Testis (tissue), 3 donors: Measurements from ENCODE around the gene MAN1A2. TPM values are rescaled to one million over a fixed set of nuclear protein-coding genes. Genes with fewer than 3 reads are reported as not detected.

Source experiments
- DNase-seq: peaks from one replicate; pipeline ENCODE4 v3.0.0-alpha.2; 2019
- H3K27ac ChIP-seq, 2 donors: fragments of 200-600 bp; sonication (generic); one replicate each; pipeline ENCODE4 v1.5.1; 2019
- H3K27me3 ChIP-seq: fragments of 200-600 bp; sonication (generic); one replicate; pipeline ENCODE4 v1.5.1; 2019
- H3K36me3 ChIP-seq: fragments of 200-600 bp; sonication (generic); one replicate; pipeline ENCODE4 v1.5.1; 2017; ENCODE audit warnings: low read depth; ENCODE audit errors: missing control alignments
- H3K4me1 ChIP-seq: fragments of 200-600 bp; sonication (generic); one replicate; pipeline ENCODE4 v1.5.1; 2019
- H3K4me3 ChIP-seq, 2 donors: fragments of 200-600 bp; sonication (generic); one replicate each; pipeline ENCODE4 v1.5.1; 2017 to 2019
- H3K9me3 ChIP-seq: fragments of 200-600 bp; sonication (generic); one replicate; pipeline ENCODE4 v1.5.1; 2017
- CTCF ChIP-seq, 3 experiments: fragments of 450-650 bp in 2 of 3; fragments of 200-600 bp in 1 of 3; sonication (generic) in 1 of 3; IDR thresholded peaks; one replicate each; pipeline ENCODE4 v1.5.1; 2016 to 2019; ENCODE audit warnings: antibody characterized with exemption in 3 of 3, mild to moderate bottlenecking in 2 of 3, moderate library complexity in 1 of 3
- POLR2A ChIP-seq: fragments of 450-650 bp; IDR thresholded peaks from one replicate; pipeline ENCODE4 v1.6.1; 2017; ENCODE audit warnings: antibody characterized with exemption, mild to moderate bottlenecking, moderate library complexity
- WGBS, 2 donors: methylation state at CpG; one replicate each; pipeline ENCODE4 v1.1.5; 2018; 5-methylcytosine and 5-hydroxymethylcytosine counted together
- intact Hi-C: fragments of 100-400 bp; cut with DNase I; formaldehyde crosslinking; loops from one replicate; pipeline ENCODE4 v1.15.1; 2023; ENCODE audit warnings: low total_unique reads
- polyA plus RNA-seq: library from polyadenylated mRNA; stranded (reverse); fragments of 350-450 nt; fragmentation: Illumina TruSeq; extraction: RNeasy Lipid Tissue Mini Kit (QIAGEN cat#74804); gene quantifications from one replicate; pipeline ENCODE4 v1.2.3, GENCODE V29; 2014; ENCODE audit warnings: low read depth, low replicate concordance; ENCODE audit not compliant: insufficient read depth
- total RNA-seq, 2 donors: library from RNA; depleted of rRNA; stranded (reverse); fragments of >200 nt; gene quantifications; one replicate each; pipeline ENCODE4 v1.2.3, GENCODE V29; 2016

Gene MAN1A2
- total and polyA plus RNA-seq, 3 donors from 2014 or later: 15.0 to 69.5 (median 64.3) TPM

GRCh38 chr1:117574161-117574835, 207.0 kb downstream of the MAN1A2 start:
- H3K36me3 ChIP-seq: no peaks in the 10 kb centered on the region
- H3K9me3 ChIP-seq: no peaks in the 10 kb centered on the region
- H3K27me3 ChIP-seq: no peaks in the 10 kb centered on the region
- no peak for TF ChIP-seq POLR2A
- no peak for TF ChIP-seq CTCF (IDR thresholded peaks at IDR 0.05)
- H3K4me1 ChIP-seq: peaks cover 4% of the 10 kb centered on the region
- WGBS, 2 donors: 78 to 93% methylated on average over 5 of the region's 5 CpGs
- DNase-seq: no peak
- intact Hi-C loops: no loop called here
- H3K4me3 ChIP-seq: no peak overlapping the region
- no peak overlapping the region for H3K27ac ChIP-seq

- Histone ChIP-seq H3K36me3 (no peaks in the 10 kb centered on the region), H3K27ac (no peak overlapping the region), H3K27me3 (no peaks in the 10 kb centered on the region), H3K9me3 (no peaks in the 10 kb centered on the region), H3K4me1 (peaks cover 4% of the 10 kb centered on the region), H3K4me3 (no peak overlapping the region)
- 93 to 96% methylated on average over 7 to 8 of the region's 8 CpGs for WGBS, 2 donors
- TF ChIP-seq CTCF (IDR thresholded peaks at IDR 0.05) (no peak), POLR2A (no peak)
- intact Hi-C loops: no loop called here
- no peak for DNase-seq
Measured at GRCh38 chr1:117575586-117576225, 208.5 kb downstream of the MAN1A2 start.

- no peak for TF ChIP-seq POLR2A
- TF ChIP-seq CTCF (IDR thresholded peaks at IDR 0.05): no peak
- H3K9me3 ChIP-seq: no peaks in the 10 kb centered on the region
- DNase-seq: no peak
Measured at GRCh38 chr1:117576236-117576635, 209.0 kb downstream of the MAN1A2 start.

GRCh38 chr1:117577191-117577885, 210.1 kb downstream of the MAN1A2 start:
- Histone ChIP-seq H3K27me3 (no peaks in the 10 kb centered on the region), H3K9me3 (no peaks in the 10 kb centered on the region), H3K27ac (no peak overlapping the region), H3K4me3 (no peak overlapping the region), H3K36me3 (no peaks in the 10 kb centered on the region), H3K4me1 (peaks cover 4% of the 10 kb centered on the region)
- DNase-seq: no peak
- TF ChIP-seq POLR2A (no peak), CTCF (IDR thresholded peaks at IDR 0.05) (no peak)
- intact Hi-C loops: no loop called here
- 87 to 100% methylated on average over 1 to 2 of the region's 2 CpGs for WGBS, 2 donors

More at GRCh38 chr1:117576236-117576635, 209.0 kb downstream of the MAN1A2 start:
- WGBS, 2 donors: 89 to 98% methylated on average over 3 of the region's 3 CpGs
- Histone ChIP-seq H3K36me3 (no peaks in the 10 kb centered on the region), H3K4me3 (no peak overlapping the region), H3K27me3 (no peaks in the 10 kb centered on the region), H3K4me1 (peaks cover 4% of the 10 kb centered on the region), H3K27ac (no peak overlapping the region)
- intact Hi-C loops: no loop called here
